Keratinocyte (primary cell): ENCODE results near the gene YPEL4. TPM values are rescaled to one million over a fixed set of nuclear protein-coding genes. Genes with fewer than 3 reads are reported as not detected.

Experiments used
- DNase-seq: peaks from one replicate; pipeline ENCODE4 v3.0.0-alpha.2; 2011; ENCODE audit warnings: low read depth, missing footprints, low spot score
- FAIRE-seq: peaks from 2 replicates; lab custom pipeline; 2011; peaks lifted over from hg19 to GRCh38; lab: Jason Lieb, UNC
- H2AFZ ChIP-seq: 2 replicates; pipeline ENCODE4 v1.6.0; 2012; ENCODE audit warnings: low read length, control low read depth, inconsistent platforms; ENCODE audit not compliant: control insufficient read depth
- H3K27ac ChIP-seq: 2 replicates; pipeline ENCODE4 v1.5.1; 2011; ENCODE audit warnings: low read length; ENCODE audit not compliant: control insufficient read depth, insufficient read depth
- H3K27me3 ChIP-seq: 3 replicates; pipeline ENCODE4 v1.6.0; 2011; ENCODE audit warnings: low read length; ENCODE audit not compliant: control insufficient read depth, insufficient read depth; ENCODE audit errors: extremely low read depth
- H3K36me3 ChIP-seq, 2 experiments: 2 replicates in 1 of 2; 3 replicates in 1 of 2; pipeline ENCODE4 v1.5.1; 2011; ENCODE audit warnings: low read length in 2 of 2, mild to moderate bottlenecking in 1 of 2; ENCODE audit not compliant: control insufficient read depth in 2 of 2, insufficient read depth in 2 of 2; ENCODE audit errors: extremely low read depth in 1 of 2
- H3K4me1 ChIP-seq: 3 replicates; pipeline ENCODE4 v1.5.1; 2011; ENCODE audit warnings: low read length; ENCODE audit not compliant: control insufficient read depth, insufficient read depth; ENCODE audit errors: extremely low read depth
- H3K4me2 ChIP-seq: 3 replicates; pipeline ENCODE4 v1.6.0; 2011; ENCODE audit warnings: low read depth, low read length; ENCODE audit not compliant: control insufficient read depth, insufficient read depth; ENCODE audit errors: extremely low read depth
- H3K4me3 ChIP-seq, 3 experiments: fragments of 200-600 bp in 1 of 3; sonication (generic) in 1 of 3; 2 replicates in 2 of 3; 3 replicates in 1 of 3; pipeline ENCODE4 v1.5.1; 2011 to 2016; ENCODE audit warnings: low read length in 3 of 3, mild to moderate bottlenecking in 3 of 3, control low read depth in 2 of 3, inconsistent platforms in 1 of 3, low read depth in 1 of 3, mixed read lengths in 1 of 3, mixed run types in 1 of 3, moderate library complexity in 1 of 3; ENCODE audit not compliant: control insufficient read depth in 2 of 3, insufficient read depth in 2 of 3; ENCODE audit errors: extremely low read depth in 1 of 3
- H3K79me2 ChIP-seq: 2 replicates; pipeline ENCODE4 v1.6.0; 2012; ENCODE audit warnings: low read length; ENCODE audit not compliant: control insufficient read depth, insufficient read depth
- H3K9ac ChIP-seq: 3 replicates; pipeline ENCODE4 v1.6.0; 2011; ENCODE audit warnings: low read length; ENCODE audit not compliant: control insufficient read depth, insufficient read depth; ENCODE audit errors: extremely low read depth
- H3K9me1 ChIP-seq: 3 replicates; pipeline ENCODE4 v1.6.0; 2011; ENCODE audit warnings: low read length; ENCODE audit not compliant: control insufficient read depth, insufficient read depth; ENCODE audit errors: extremely low read depth
- H3K9me3 ChIP-seq: 2 replicates; pipeline ENCODE4 v1.5.1; 2012; ENCODE audit warnings: low read depth, low read length; ENCODE audit not compliant: control insufficient read depth
- H4K20me1 ChIP-seq: 3 replicates; pipeline ENCODE4 v1.6.0; 2011; ENCODE audit warnings: low read length; ENCODE audit not compliant: control insufficient read depth, insufficient read depth; ENCODE audit errors: extremely low read depth
- CTCF ChIP-seq, 3 experiments: IDR thresholded peaks in 1 of 3; conservative IDR thresholded peaks in 1 of 3; optimal IDR thresholded peaks in 1 of 3; 2 replicates in 2 of 3; 3 replicates in 1 of 3; pipeline versions ENCODE3 to v1.5.1; 2011; ENCODE audit warnings: low read length in 3 of 3, mild to moderate bottlenecking in 3 of 3, moderate library complexity in 2 of 3, control low read depth in 1 of 3, inconsistent platforms in 1 of 3; ENCODE audit not compliant: insufficient read depth in 2 of 3; ENCODE audit errors: extremely low read depth in 1 of 3
- EZH2 ChIP-seq: IDR thresholded peaks from one replicate; pipeline ENCODE4 v1.6.1; 2012; ENCODE audit warnings: inconsistent platforms, mild to moderate bottlenecking, low read length, moderate library complexity
- dilution Hi-C: fragments of 300-500 bp; cut with MboI; formaldehyde crosslinking; loops from one replicate; pipeline ENCODE4 v1.7.0; 2020; ENCODE audit warnings: low sequenced_read_pairs; ENCODE audit not compliant: extremely low pct_ligation_motif_present
- polyA plus RNA-seq, 5 experiments: library from polyadenylated mRNA; depleted of rRNA in 3 of 5; stranded (reverse) in 3 of 5; stranded (forward) in 1 of 5; unstranded in 1 of 5; fragments of >200 nt; gene quantifications; 1 replicate in 1 of 5; 2 replicates in 3 of 5; 3 replicates in 1 of 5; pipeline versions ENCODE4 v1.2.1 to v1.2.3, GENCODE V29; 2011 to 2012; ENCODE audit warnings: missing spikeins in 2 of 5, low read depth in 1 of 5, low replicate concordance in 1 of 5

YPEL4 gene
- polyA plus RNA-seq, 1 donor (not counting 4 experiments of a cell fraction or from before 2014, with no cell fraction given) = not detected

DNA sequence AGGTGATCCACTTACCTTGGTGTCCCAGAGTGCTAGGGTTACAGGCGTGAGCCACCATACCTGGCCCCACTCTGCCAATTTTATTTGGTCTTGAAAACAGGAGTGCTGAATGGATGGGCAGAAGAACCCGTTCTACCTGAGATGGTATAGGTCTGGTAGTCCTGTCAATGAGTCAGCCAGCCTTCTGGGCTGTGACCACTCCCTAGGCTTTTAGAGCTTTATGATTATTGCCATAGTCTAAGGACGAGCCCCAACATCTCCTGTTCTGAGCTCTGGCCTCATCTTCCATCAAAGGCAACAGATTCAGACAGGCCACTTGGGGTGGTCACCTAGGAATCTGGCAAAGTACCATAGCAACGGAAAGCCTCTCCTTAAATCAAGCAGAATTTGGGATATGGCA, 29.7 kb upstream of the YPEL4 start:
- peak overlapping the region in 2 of 3 experiments; percentile 28 to 46 for H3K4me3 ChIP-seq
- no peak overlapping the region for H2AFZ ChIP-seq
- H3K4me1 ChIP-seq = peaks cover 26% of the 10 kb centered on the region
- peak overlapping the region; percentile 81 for H3K27ac ChIP-seq
- H3K27me3 ChIP-seq = no peaks in the 10 kb centered on the region
- peak overlapping the region; percentile 86 for H3K4me2 ChIP-seq
- DNase-seq = peak; percentile 66
- H3K36me3 ChIP-seq = peaks cover 6 to 33% of the 10 kb centered on the region in 2 experiments
- TF ChIP-seq EZH2 (no peak), CTCF (optimal IDR thresholded peaks at IDR 0.05 in 1 of 3, IDR thresholded peaks at IDR 0.05 in 1 of 3, conservative IDR thresholded peaks at IDR 0.05 in 1 of 3; ENCODE audit: extremely low read depth in 1 of 3, insufficient read depth in 2 of 3, low read length in 3 of 3) (no peak)
- H3K9ac ChIP-seq = peak overlapping the region; percentile 45
- no peaks in the 10 kb centered on the region for H3K9me1 ChIP-seq
- FAIRE-seq = peak; percentile 93
- peaks cover 78% of the 10 kb centered on the region for H3K79me2 ChIP-seq
- peaks cover 4% of the 10 kb centered on the region for H4K20me1 ChIP-seq
- H3K9me3 ChIP-seq = no peaks in the 10 kb centered on the region
- dilution Hi-C loops = no loop called here

GRCh38 chr11:57675176-57675941, 25.6 kb upstream of the YPEL4 start:
- H4K20me1 ChIP-seq = no peaks in the 10 kb centered on the region
- FAIRE-seq (no peak), DNase-seq (no peak)
- H3K27ac ChIP-seq = no peak overlapping the region
- dilution Hi-C loops = no loop called here
- H3K9me3 ChIP-seq = no peaks in the 10 kb centered on the region
- H3K79me2 ChIP-seq = peaks cover 84% of the 10 kb centered on the region
- peaks cover 17% of the 10 kb centered on the region for H3K4me1 ChIP-seq
- no peak for TF ChIP-seq EZH2
- no peak for TF ChIP-seq CTCF (optimal IDR thresholded peaks at IDR 0.05 in 1 of 3, IDR thresholded peaks at IDR 0.05 in 1 of 3, conservative IDR thresholded peaks at IDR 0.05 in 1 of 3; ENCODE audit: extremely low read depth in 1 of 3, insufficient read depth in 2 of 3, low read length in 3 of 3)
- peaks cover 16 to 27% of the 10 kb centered on the region in 2 experiments for H3K36me3 ChIP-seq
- H2AFZ ChIP-seq = no peak overlapping the region
- no peak overlapping the region for H3K9ac ChIP-seq
- H3K27me3 ChIP-seq = no peaks in the 10 kb centered on the region
- no peak overlapping the region for H3K4me2 ChIP-seq
- H3K9me1 ChIP-seq = no peaks in the 10 kb centered on the region
- no peak overlapping the region for H3K4me3 ChIP-seq
